Dedifferentiated amniotic fluid mesenchymal stem cell (primary cell): Measurements from ENCODE around the gene ALDH1B1.

Experiments
- DNase-seq: peaks from one replicate; pipeline ENCODE4 v3.0.0-alpha.2; 2016; ENCODE audit errors: extremely low spot score

ALDH1B1 gene

GRCh38 chr9:38441347-38442085, 49.0 kb downstream of the ALDH1B1 start:
- no peak for DNase-seq

DNA sequence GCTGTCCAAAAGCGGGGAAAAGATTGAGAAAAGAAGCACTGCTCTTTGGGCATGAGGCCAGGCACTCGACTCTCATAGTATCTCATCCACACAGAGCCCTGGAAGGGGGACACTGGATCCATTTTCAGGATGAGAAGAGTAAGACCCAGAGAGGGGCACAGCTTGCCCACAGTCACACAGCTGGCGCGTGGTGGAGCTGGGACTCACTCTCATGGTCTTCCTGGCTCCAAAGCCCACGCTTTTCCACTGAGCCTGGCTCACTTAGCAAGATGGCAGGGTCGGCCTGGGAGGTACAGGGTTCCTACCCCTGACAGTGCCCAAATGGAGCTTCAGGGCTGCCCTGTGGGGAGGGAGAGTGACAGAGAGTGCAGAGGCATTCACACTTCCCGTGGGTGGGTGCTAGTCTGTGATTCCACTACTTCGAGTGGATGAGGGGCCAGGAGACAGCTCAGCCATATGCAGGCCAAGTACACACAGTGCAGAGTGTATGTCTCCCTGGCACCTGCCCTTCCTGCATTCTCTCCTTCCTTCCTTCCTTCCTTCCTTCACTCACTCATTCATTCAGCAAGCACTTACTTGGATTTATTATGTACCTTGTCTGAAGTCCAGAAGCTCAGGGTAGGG, 50.1 kb downstream of the ALDH1B1 start:
- DNase-seq, result no peak

DNA sequence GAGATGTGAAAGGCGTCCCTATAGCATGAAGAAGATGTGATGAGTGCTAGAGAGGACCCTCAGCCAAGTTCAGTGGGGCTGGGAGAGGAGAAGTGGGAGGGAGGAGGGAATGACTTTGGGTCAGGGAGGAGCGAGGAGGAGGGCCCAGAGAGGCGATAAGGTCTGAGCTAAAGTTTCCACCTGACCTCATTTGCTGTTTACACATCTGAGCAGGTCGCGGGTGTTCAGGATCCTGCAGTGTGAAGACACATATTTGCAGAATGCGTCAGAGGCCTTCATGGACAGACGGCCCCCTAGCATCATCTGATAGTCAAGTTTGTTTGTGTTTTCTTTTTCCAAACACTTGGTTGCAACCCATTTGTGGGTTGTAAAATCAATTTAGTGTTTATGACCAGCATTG, 50.7 kb downstream of the ALDH1B1 start:
- DNase-seq, result no peak

GRCh38 chr9:38443597-38443996, 51.1 kb downstream of the ALDH1B1 start:
- DNase-seq, result no peak

DNA sequence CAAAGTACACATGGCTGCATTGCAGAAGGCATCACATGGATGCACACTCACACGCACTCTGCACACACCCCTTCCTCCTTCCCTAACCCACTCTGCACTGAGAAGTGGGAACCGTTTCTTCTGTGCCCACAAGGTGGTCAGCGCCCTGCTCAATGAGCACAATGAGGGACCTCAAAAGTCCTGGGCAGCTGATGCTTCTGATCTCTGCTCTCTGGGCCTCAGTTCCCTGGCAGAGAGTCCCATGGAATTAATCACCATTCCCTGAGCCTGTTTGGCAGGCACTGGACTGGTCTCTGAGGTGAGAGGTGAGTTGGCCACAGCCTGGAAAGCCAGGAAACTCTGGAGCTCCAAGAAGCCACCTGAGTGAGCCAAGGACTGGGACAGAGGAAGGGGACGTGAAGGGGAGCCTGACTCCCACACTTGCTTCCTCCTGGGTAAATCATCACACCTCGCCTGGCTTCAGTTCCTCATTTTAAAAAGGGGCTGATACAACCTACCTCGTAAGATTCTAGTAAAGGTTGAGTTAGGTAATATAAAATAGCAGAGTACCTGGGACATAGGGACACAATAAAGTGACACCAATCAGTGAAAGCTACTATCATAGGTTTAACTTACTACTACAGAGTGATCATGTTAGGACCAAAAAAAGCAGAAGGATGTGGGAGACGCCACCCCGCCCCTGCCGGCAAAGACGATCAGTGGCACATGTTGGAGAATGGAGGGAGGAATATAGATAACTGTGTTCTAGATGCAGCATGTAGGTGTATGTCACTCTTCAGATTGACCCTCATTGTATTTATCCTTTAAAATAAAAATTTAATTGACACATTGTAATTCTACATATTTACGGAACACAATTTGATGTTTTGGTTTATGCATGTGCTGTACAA, 52.9 kb downstream of the ALDH1B1 start:
- no peak for DNase-seq

GRCh38 chr9:38447703-38448102, 55.2 kb downstream of the ALDH1B1 start:
- no peak for DNase-seq
